ENCODE results near the gene EEFSEC. TPM values are rescaled to one million over a fixed set of nuclear protein-coding genes. Genes with fewer than 3 reads are reported as not detected.

Gene EEFSEC
- total RNA-seq, 1 donor from 2014 or later = 15.3 TPM

DNA sequence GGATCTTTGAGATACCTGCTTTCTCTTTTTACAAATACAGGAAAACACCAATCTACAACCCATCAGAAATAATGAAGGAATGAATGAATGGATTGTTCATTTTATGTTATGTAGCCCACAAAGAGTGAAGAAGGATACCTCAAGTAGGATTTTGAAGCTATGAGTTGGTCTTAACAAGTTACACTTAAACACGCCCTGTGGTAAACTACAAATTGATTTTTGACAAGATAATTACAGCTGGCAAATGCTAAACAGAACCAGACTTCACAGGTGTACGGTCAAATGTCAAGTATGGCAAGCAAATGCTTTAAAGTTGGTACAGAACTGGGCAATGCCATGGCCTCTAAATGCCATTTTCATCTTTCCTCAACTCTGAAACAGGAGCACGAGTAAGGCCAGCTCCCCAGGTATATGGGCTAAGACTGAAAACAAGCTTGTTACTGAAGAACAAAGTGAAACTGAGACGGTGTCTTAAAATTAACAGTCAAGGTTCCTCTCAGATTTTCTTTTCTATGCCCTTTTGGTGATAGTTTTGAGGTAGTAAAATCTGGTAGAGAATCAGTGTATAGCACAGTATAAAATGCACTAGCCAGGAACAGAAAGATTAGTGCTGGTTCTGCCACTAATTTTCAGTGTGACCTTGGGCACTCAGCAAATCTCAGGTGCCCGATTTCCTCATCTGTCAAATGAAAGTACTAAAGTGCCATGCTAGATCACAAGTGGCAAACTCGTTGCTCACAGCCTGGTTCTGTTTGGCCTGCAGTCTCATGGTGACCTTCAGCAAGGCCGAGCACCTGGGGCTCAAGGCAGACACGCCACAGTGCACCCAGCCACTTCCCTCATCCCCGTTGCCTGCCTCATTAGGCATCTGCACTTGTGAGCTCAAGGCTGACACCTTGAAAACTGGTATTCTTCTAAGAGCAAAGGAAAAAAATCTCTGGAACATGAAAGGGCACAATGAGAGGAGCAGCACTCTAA lies 39.2 kb upstream of the EEFSEC start:
- H3K4me1 ChIP-seq = no peaks in the 10 kb centered on the region
- H3K9me3 ChIP-seq = no peaks in the 10 kb centered on the region
- intact Hi-C loops (cut with DNase I) = no loop called here
- no peak for TF ChIP-seq CTCF (IDR thresholded peaks at IDR 0.05)
- H3K27ac ChIP-seq = no peak overlapping the region
- no peak overlapping the region for H3K4me3 ChIP-seq
- peaks cover 21% of the 10 kb centered on the region for H3K36me3 ChIP-seq
- DNase-seq (no peak), ATAC-seq (no peak)
- no peaks in the 10 kb centered on the region for H3K27me3 ChIP-seq

DNA sequence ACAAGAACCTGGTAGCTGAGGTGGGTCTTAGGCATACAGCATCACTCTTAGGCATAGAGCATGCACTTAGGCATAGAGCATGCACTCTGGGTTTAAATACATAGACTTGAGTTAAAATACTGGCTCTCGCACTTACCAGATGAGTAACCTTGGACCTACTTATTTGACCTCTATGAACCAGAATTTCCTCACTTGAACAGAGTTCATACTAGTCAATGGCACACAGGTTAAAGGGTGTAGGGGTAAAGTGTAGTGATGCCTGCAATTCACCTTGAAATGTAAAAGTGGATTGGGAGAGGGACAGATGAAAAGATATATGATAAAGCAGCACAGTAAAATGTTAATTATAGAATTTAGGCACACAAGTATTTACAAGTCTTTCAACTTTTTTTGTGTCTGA lies 31.3 kb upstream of the EEFSEC start:
- intact Hi-C loops (cut with DNase I) = no loop called here
- no peak for TF ChIP-seq CTCF (IDR thresholded peaks at IDR 0.05)
- H3K36me3 ChIP-seq = no peaks in the 10 kb centered on the region

GRCh38 chr3:128123156-128123537 lies 30.1 kb upstream of the EEFSEC start:
- Histone ChIP-seq H3K9me3 (no peaks in the 10 kb centered on the region), H3K27ac (peak overlapping the region; percentile 85), H3K4me3 (peak overlapping the region; percentile 95), H3K4me1 (peaks cover 9% of the 10 kb centered on the region), H3K27me3 (no peaks in the 10 kb centered on the region), H3K36me3 (no peaks in the 10 kb centered on the region)
- TF ChIP-seq CTCF (IDR thresholded peaks at IDR 0.05) = no peak
- ATAC-seq (no peak), DNase-seq (no peak)
- intact Hi-C loops (cut with DNase I) = no loop called here

More for the DNA sequence above, 31.3 kb upstream of the EEFSEC start:
- Histone ChIP-seq H3K9me3 (no peaks in the 10 kb centered on the region), H3K4me1 (peaks cover 9% of the 10 kb centered on the region), H3K4me3 (no peak overlapping the region), H3K27me3 (no peaks in the 10 kb centered on the region), H3K27ac (no peak overlapping the region)
- DNase-seq = no peak
- no peak for ATAC-seq

DNA sequence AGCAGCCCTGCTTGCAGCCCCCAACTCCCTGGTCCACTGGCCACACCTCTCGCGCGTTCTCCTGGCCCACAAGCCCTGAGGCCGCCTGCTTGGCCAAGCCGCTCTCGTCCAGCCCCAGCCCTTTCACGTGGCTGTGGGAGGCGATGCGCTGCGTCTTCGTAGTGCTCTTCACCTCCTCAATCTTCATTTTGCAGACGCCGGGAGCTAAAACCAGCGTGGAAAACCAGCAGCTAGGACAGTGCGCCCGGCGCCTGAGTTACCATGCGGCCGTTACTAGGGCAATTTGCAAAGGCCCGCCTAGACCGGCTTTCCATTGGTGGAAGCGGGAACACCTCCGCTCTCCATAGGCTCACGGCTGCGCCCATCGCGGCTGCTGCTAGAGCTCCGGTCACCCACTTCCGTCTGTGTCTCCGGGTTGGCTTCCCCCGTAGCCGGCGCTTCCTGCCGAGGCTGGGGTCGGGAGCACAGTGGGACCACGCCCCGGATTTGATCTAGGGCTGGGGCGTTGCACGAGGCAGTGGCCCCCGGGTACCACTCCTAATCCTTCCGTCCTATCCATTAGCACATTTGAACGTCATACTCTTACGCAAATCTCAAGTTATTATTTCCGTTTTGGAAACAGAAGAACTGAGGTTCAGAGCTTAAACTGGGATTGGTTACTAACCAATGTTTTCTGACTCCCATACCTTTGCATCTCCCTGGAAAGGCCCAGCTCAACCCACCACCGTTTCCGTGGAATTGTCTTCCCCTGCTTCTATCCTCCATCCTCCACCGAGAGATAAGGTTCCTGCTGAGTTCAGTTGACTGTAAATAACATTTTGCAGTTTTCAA lies 29.5 kb upstream of the EEFSEC start, which contains the start of gene RUVBL1:
RUVBL1 (minus strand) TSS at position 275 of the 831 bp plus-strand sequence; CDS start at position 187, 88 bp downstream.
- peak within 1 kb of the TSS; percentile 95 for H3K4me3 ChIP-seq
- ATAC-seq = peak; percentile 100
- intact Hi-C loops (cut with DNase I) = no loop called here
- peak within 1 kb of the TSS; percentile 85 for H3K27ac ChIP-seq
- H3K27me3 ChIP-seq = no peaks in the 10 kb centered on the region
- peak; percentile 99 for DNase-seq
- TF ChIP-seq CTCF (IDR thresholded peaks at IDR 0.05) = no peak
- peaks cover 9% of the 10 kb centered on the region for H3K4me1 ChIP-seq
- H3K9me3 ChIP-seq = no peaks in the 10 kb centered on the region
- no peaks in the 10 kb centered on the region for H3K36me3 ChIP-seq

- Histone ChIP-seq H3K4me3 (no peak overlapping the region), H3K36me3 (no peaks in the 10 kb centered on the region), H3K9me3 (no peaks in the 10 kb centered on the region), H3K4me1 (peaks cover 8% of the 10 kb centered on the region), H3K27ac (no peak overlapping the region), H3K27me3 (no peaks in the 10 kb centered on the region)
- intact Hi-C loops (cut with DNase I) = no loop called here
- TF ChIP-seq CTCF (IDR thresholded peaks at IDR 0.05) = no peak
- ATAC-seq (no peak), DNase-seq (no peak)
Measured at GRCh38 chr3:128127236-128127635, 26.0 kb upstream of the EEFSEC start.

All from upper lobe of right lung (tissue), 1 donor.